Activated CD4-positive, alpha-beta T cell treated with anti-CD3 and anti-CD28 coated beads, Interleukin-10, Interleukin-2, amounts not matched to agents 100 ng/mL and 50 ng/mL, durations not matched to agents 16 hours and 8 hours (primary cell): Measurements from ENCODE around the gene SUSD6.

Experiments
- DNase-seq: peaks from one replicate; pipeline ENCODE4 v3.0.0-alpha.2; 2020

Gene SUSD6

GRCh38 chr14:69611172-69612013 is at the start of gene SUSD6:
Gene SUSD6 (plus strand): TSS chr14:69611596. CDS start chr14:69658593, 46,997 bp downstream.
- DNase-seq = peak; percentile 94

- DNase-seq = no peak
Observed at GRCh38 chr14:69561893-69562292, 49.5 kb upstream of the SUSD6 start.

GRCh38 chr14:69567563-69567962 is 43.8 kb upstream of the SUSD6 start:
- DNase-seq = no peak

- no peak for DNase-seq
Observed at GRCh38 chr14:69569859-69570258, 41.5 kb upstream of the SUSD6 start.

- no peak for DNase-seq
Observed at GRCh38 chr14:69570836-69571330, 40.5 kb upstream of the SUSD6 start.

GRCh38 chr14:69571449-69572029 is 39.9 kb upstream of the SUSD6 start:
- DNase-seq = no peak

GRCh38 chr14:69572030-69572840 is 39.2 kb upstream of the SUSD6 start:
- no peak for DNase-seq

GRCh38 chr14:69572841-69573135 is 38.6 kb upstream of the SUSD6 start:
- DNase-seq = no peak

- no peak for DNase-seq
Observed at GRCh38 chr14:69573205-69573830, 38.1 kb upstream of the SUSD6 start.

- no peak for DNase-seq
Observed at GRCh38 chr14:69573831-69574262, 37.5 kb upstream of the SUSD6 start.

- peak; percentile 77 for DNase-seq
Observed at GRCh38 chr14:69574263-69574953, 37.0 kb upstream of the SUSD6 start, which contains the start of gene CCDC177. Gene CCDC177 (minus strand): TSS chr14:69574871. CDS start chr14:69573622, 1,249 bp downstream.

GRCh38 chr14:69574954-69575295 is 36.5 kb upstream of the SUSD6 start:
- no peak for DNase-seq

- DNase-seq = no peak
Observed at GRCh38 chr14:69579476-69579875, 31.9 kb upstream of the SUSD6 start.

- peak; percentile 37 for DNase-seq
Observed at GRCh38 chr14:69580009-69580577, 31.3 kb upstream of the SUSD6 start.

GRCh38 chr14:69581316-69581935 is 30.0 kb upstream of the SUSD6 start:
- no peak for DNase-seq

GRCh38 chr14:69582212-69582611 is 29.2 kb upstream of the SUSD6 start:
- no peak for DNase-seq

- no peak for DNase-seq
Observed at GRCh38 chr14:69582829-69583228, 28.6 kb upstream of the SUSD6 start.

- no peak for DNase-seq
Observed at GRCh38 chr14:69584389-69584788, 27.0 kb upstream of the SUSD6 start.

- no peak for DNase-seq
Observed at GRCh38 chr14:69586404-69586803, 25.0 kb upstream of the SUSD6 start.

GRCh38 chr14:69587389-69587788 is 24.0 kb upstream of the SUSD6 start:
- DNase-seq = no peak

GRCh38 chr14:69591317-69591716 is 20.1 kb upstream of the SUSD6 start:
- DNase-seq = no peak
